ENCODE measurements around the gene KRTAP10-1.

KRTAP10-1 gene

DNA sequence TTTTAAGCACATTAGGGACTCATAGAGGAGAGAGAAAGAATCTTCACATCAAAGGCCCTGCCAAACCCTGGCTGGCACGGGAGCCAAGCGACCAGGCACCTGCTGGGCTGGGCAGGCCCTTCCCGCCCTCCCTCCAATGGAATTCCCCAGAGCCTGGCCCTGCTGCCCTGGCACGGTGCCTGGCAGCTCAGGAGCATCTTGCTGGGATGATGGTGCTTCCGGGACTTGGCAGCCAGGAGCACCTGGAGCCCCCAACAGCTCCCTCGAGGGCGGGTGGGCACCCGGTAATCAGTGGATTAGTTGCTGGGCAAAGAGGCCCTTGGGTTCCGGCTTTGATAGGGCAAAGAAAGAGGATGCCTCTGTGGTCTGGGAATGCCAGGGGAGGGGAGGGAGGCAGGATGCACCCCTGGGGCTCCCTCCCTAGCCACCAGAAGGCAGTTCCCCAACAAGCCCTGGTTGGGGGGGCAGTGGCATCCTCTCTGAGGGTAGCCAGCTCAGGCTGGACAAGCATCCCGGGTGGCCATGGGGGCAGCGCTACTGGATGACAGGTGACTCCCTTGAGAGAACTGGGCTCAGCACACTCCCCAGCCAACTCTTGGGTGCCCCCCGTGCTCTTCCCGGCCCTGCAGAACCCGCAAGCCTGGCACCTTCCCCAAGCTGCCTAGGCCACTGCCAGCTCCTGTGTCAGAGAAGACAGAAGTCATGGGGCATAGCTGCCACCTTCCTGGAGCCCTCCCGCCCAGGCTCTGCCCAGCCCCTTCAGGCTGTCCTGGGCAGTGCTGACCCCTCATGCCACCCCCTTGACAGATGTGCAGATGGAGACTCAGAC lies 26.4 kb downstream of the KRTAP10-1 start:
- H3K27ac ChIP-seq, result peak overlapping the region; percentile 49
- TF ChIP-seq, protein P1, sequence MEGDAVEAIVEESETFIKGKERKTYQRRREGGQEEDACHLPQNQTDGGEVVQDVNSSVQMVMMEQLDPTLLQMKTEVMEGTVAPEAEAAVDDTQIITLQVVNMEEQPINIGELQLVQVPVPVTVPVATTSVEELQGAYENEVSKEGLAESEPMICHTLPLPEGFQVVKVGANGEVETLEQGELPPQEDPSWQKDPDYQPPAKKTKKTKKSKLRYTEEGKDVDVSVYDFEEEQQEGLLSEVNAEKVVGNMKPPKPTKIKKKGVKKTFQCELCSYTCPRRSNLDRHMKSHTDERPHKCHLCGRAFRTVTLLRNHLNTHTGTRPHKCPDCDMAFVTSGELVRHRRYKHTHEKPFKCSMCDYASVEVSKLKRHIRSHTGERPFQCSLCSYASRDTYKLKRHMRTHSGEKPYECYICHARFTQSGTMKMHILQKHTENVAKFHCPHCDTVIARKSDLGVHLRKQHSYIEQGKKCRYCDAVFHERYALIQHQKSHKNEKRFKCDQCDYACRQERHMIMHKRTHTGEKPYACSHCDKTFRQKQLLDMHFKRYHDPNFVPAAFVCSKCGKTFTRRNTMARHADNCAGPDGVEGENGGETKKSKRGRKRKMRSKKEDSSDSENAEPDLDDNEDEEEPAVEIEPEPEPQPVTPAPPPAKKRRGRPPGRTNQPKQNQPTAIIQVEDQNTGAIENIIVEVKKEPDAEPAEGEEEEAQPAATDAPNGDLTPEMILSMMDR (conservative IDR thresholded peaks at IDR 0.05), result no peak

DNA sequence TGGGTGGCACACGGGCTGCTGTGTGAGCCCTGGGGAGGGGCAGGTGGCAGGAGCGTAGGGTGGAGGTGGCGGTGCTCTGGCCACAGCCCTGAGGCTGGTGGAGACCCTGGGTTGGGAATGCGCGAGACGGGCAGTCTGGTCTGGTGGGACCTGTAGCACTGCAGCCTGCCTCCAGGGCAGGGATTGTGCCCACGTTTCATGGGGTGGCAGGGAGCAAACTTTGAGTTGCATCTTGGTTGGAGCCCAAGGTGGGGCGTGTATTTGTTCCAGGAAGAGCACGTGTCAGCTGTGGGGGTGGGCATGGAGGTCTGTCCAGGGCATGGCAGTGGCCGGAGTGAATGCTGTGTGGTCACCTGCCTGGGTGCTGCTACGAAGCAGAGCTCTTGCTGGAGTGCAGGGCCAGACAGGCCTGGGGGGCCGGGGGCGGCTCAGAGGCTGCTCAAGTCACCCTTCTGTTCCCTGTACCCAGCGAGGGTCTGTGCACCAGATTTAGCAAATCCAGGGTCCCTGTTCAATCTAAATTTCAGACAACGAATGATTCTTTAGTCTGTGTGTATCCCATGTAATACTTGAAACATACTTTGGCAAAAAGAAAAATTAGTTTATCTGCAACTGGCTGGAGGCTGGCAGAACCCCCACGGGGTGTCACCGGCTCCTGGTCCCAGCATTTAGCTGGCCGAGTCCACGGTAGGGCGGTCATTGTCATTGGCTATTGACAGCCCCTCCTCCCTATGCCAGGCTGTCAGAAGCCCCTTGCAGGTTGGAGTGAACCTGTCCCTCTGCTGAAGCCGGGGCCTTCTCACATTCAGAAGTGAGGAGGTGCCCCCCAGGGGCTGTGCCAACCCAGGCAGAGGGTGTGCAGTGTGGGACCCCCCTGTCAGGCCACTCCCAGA lies 27.3 kb downstream of the KRTAP10-1 start:
- TF ChIP-seq, protein P1 (conservative IDR thresholded peaks at IDR 0.05), result no peak

DNA sequence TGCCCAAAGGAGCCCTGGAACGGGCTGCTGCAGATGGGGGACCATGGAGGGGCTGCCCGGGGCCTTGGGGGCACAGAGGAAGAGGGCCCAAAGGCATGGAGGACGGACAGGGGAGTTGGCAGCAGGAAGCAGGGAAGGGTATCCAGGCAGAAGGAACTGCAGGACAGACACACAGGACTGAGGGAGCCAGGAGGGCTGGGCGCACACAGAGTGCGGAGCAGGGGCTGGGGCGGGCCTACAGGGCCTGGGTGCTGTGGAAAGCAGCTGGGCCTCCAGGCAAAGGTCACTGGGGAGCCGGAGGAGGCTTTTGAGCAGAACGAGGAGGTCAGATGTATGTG lies 28.1 kb downstream of the KRTAP10-1 start:
- no peak overlapping the region; the same call in 1 of the 2 replicates for H3K27ac ChIP-seq
- TF ChIP-seq, protein P1 (conservative IDR thresholded peaks at IDR 0.05), result no peak

More for the DNA sequence above, 27.3 kb downstream of the KRTAP10-1 start:
- H3K27ac ChIP-seq, result peak overlapping the region; percentile 49

DNA sequence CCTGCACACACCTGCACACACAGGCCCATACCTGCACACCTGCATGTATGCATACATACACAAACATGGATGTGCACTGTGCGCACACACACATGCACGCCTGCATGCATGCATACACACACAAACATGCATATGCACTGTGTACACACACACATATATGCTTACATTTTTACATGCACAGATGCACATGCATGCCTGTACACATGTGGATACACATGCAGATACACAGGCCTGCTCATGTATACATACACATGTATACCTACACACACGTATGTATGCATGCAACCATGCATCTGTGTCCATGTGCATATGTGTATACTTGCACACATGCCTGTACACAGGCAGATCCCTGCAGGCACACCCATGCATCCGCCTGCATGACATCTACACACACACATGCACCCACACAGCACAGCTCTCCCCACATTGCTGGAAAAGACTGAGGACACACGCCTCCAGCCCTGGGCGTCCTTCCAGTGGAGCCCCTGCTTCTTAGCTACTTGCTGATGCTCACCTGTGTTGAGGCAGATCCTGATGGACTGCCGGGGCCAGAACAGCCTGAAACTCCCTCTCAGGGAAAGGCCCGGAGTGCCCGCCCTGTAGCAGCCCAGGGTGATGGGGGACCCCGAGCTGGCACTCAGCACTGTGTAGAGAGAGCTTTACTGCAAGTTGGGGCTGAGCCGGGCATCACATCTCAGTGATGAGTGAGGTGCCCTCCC lies 28.6 kb downstream of the KRTAP10-1 start:
- H3K27ac ChIP-seq, result peak overlapping the region; percentile 53; the same call in 1 of the 2 replicates
- TF ChIP-seq, protein P1 (conservative IDR thresholded peaks at IDR 0.05), result no peak

DNA sequence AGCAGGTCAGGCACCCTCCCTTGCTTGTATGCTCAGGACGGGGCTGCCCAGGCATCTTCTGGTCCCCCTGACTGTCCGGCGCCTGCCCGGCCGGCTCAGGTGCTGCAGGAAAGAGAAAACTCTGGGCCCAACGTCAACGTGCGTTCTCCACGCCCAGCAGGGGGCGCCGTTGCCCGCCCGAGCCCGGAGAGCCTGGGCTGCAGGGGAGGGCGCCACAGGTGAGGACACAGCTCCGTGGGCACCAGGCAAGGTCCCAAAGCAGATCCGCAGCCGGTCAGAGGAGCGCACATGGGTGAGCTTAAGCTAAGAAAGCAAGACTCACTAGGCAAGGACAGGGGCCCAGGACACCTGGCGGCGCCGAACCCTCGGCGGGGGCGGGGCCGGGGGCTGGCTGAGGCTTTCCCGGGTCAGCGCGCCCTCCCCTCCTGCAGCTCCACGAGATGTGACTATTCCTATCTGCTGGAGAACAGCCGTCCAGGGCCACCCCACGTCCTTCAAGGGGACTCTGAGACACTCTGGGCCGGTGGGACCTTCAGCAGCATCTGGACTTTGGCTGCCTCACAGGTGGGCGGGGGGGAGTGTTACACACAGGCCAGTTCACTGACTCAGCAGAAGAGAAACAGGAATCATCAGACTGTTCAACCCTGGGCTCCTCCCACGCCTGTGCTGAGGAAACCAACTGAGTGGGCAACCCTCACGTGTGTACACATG lies 29.3 kb downstream of the KRTAP10-1 start:
- TF ChIP-seq, protein P1 (conservative IDR thresholded peaks at IDR 0.05), result peak; percentile 99
- H3K27ac ChIP-seq, result peak overlapping the region; percentile 53

DNA sequence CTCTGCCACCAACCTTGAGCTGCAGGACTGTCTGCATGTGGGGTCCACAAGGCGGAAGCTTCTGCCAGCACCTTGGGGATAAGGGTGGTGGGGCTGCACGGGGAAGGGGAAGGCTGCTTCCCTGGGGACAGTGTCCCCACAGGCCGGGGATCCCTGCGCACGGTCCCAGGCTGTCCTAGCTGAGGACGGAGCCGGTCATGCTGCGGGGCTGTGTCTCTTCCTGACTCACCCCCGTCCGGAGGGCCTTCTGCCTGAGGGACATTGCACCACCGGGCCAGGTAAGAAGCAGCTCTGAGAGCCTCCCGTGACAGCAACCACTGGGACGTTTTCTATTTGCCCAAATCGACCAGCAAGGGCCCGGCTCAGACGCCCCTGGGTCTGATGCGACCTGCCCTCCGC lies 29.9 kb downstream of the KRTAP10-1 start:
- TF ChIP-seq, protein P1 (conservative IDR thresholded peaks at IDR 0.05), result no peak
- H3K27ac ChIP-seq, result peak overlapping the region; percentile 53

Measured in VCaP (cell line).